ENCODE results near the gene NUDT8.

- TF ChIP-seq CTCF (IDR thresholded peaks at IDR 0.05) (no peak), POLR2A (IDR thresholded peaks at IDR 0.05) (no peak)
These were observed 34.5 kb upstream of the NUDT8 start for GRCh38 chr11:67664213-67664585.
